ENCODE measurements around the gene CYP4F2.
"Not testable (repeated sequence)": the region's sequence is repeated elsewhere in the genome, so short reads cannot be mapped to it uniquely, and the experiment has no call there.

Gene CYP4F2, protein sequence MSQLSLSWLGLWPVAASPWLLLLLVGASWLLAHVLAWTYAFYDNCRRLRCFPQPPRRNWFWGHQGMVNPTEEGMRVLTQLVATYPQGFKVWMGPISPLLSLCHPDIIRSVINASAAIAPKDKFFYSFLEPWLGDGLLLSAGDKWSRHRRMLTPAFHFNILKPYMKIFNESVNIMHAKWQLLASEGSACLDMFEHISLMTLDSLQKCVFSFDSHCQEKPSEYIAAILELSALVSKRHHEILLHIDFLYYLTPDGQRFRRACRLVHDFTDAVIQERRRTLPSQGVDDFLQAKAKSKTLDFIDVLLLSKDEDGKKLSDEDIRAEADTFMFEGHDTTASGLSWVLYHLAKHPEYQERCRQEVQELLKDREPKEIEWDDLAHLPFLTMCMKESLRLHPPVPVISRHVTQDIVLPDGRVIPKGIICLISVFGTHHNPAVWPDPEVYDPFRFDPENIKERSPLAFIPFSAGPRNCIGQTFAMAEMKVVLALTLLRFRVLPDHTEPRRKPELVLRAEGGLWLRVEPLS

DNA sequence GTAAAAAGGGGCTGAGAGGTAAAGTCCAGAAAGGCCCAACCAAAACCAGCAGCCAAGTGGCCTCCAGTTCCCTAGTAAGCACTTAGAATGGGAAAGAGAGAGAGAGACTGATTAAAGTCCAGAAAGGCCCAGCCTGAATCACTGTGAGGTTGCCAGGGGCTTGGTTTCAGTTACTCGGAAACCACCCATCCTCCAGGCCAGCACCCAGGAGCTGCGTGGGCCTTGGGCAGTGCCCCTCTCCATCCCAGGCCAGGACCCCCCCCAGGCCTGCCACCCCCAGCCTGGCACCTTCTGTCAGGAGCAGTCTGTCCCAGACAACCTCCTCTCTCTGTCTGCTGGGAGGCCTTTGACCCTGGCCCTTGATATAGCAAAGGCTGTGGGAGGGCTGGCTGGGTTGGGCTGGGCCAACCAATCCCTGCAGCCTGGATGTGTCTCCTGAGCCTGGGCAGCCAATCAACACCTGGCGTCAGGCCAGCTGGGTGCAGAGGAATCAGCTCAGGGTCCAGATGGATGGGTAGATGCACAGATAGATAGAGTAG is at the start of gene CYP4F2:
CYP4F2 (minus strand) TSS at position 337 of the 539 bp plus-strand sequence. CDS start 463 bp downstream, outside the sequence.
- H3K4me3 ChIP-seq (ENCODE audit: low read depth, low read length) = no peak within 1 kb of the TSS
- no peak for DNase-seq (ENCODE audit: low read depth)

DNA sequence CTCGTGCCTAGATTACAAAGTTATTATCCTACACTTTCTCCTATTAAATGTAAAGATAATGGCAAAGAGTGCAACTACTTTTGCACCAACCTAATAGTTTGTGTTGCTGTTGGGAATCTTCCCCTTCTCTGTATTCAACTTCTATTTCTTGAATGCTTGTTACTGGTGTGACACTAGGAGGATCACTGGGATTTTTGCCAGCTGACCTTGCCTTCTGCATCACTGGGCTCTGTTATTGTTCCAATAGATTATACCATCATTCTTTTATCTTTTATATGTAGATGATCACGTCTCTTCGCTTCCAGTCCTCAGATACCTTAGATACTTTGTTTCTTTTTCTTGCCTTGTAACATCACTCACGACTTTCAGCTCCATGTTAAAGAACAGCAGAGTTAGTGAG is 47.4 kb upstream of the CYP4F2 start:
- no peak overlapping the region for H3K4me3 ChIP-seq (ENCODE audit: low read depth, low read length)
- DNase-seq (ENCODE audit: low read depth) = no peak

DNA sequence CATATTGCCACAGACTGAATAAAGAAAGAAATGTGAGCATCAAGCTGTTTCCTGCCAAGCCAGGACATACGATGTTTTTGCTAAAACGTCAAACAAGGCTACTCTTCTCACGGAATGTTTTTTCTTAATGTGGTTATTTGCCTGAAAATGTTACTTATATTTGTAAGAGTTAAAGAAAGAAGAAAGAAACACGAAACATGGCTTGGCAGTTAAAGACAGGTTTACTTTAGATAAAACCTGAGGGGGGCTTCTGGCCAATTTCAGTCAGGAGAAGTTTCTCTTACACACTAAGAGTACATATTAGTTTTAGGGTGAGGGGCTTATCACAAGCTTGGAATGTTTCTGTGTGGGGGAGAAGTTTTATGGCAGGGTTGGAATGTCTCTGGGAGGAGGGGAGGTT is 46.5 kb upstream of the CYP4F2 start:
- no peak for DNase-seq (ENCODE audit: low read depth)
- no peak overlapping the region for H3K4me3 ChIP-seq (ENCODE audit: low read depth, low read length)

DNA sequence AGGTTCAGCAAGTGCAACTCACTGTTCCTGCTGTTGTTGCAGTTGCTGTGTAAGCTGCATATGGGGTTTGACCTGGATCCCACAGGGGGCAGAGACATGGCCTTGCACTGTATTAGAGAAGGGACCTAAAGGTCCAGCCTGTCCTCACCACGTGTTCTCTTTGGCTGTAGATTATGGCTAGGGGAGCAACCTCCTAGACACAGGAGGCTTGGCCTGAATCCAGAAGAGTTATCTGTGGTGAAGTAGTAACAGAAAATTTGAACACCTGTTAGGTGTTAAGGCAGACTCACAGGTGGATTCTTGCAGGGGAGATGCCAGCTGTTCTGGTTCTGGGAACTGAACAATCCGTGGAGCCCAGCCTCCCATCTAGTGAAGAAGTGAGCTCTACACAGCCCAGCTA is 39.9 kb upstream of the CYP4F2 start:
- no peak overlapping the region for H3K4me3 ChIP-seq (ENCODE audit: low read depth, low read length)
- DNase-seq (ENCODE audit: low read depth) = no peak

DNA sequence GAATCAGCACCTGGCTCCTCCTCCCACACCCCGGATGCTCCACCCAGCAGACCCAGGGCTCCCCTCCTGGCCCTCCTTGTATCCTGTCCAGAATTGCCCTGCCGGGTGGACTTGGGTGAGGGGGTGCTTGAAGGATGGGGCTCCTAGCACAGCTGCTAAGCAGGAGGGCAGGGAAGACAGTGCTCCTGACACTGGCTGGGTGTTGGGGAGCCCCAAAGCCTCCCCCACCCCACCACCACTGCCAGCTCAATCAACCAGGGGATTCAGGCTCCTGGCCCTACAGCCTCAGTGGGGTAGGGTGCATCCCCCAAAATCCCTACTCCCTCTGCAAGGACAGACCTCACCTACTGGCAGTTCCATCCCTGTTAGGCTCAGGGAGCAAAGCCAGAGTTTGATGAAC is 39.1 kb upstream of the CYP4F2 start:
- no peak overlapping the region for H3K4me3 ChIP-seq (ENCODE audit: low read depth, low read length)
- no peak for DNase-seq (ENCODE audit: low read depth)

DNA sequence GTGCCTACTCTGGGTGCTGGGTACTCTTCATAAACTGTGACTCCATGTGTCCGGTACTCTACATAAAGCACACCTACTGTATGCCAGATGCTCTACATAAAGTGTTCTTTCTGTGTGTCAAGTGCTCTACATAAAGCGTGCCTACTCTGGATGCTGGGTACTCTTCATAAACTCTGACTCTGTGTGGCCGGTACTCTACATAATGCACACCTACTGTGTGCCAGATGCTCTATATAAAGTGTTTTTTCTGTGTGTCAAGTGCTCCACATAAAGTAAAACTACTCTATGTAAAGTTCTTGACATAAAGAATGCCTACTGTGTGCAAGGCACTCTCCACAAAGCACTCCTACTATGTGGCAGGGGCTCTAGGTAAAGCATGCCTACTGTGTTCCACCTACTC is 38.3 kb upstream of the CYP4F2 start:
- no peak for DNase-seq (ENCODE audit: low read depth)
- H3K4me3 ChIP-seq (ENCODE audit: low read depth, low read length) = no peak overlapping the region

DNA sequence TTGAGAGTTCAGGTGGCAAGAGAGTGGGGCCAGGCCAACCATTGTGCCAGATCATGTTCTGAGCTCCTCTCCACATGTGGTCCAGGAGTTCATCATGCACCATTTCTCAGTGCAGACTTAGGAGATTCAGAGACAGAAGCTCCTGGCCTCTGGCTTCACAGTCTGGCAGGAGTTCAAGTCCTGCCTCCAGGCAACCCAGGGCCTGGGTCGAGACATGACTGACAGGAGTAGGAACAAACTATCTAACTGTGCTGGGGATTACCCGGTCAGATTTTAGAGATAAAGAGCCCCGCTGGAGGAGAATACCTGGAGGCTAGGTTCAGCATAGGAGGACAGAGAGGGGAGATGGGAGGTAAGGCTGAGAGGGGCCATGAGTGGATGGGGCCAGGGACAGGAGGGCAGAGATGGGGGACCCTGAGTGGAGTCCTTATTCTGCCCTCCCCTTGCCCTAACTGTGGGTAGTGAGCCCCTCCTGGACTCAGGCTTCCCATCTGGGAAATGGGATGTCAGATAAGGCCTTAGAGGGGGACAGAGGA is 37.4 kb upstream of the CYP4F2 start:
- H3K4me3 ChIP-seq (ENCODE audit: low read depth, low read length) = no peak overlapping the region
- no peak for DNase-seq (ENCODE audit: low read depth)

DNA sequence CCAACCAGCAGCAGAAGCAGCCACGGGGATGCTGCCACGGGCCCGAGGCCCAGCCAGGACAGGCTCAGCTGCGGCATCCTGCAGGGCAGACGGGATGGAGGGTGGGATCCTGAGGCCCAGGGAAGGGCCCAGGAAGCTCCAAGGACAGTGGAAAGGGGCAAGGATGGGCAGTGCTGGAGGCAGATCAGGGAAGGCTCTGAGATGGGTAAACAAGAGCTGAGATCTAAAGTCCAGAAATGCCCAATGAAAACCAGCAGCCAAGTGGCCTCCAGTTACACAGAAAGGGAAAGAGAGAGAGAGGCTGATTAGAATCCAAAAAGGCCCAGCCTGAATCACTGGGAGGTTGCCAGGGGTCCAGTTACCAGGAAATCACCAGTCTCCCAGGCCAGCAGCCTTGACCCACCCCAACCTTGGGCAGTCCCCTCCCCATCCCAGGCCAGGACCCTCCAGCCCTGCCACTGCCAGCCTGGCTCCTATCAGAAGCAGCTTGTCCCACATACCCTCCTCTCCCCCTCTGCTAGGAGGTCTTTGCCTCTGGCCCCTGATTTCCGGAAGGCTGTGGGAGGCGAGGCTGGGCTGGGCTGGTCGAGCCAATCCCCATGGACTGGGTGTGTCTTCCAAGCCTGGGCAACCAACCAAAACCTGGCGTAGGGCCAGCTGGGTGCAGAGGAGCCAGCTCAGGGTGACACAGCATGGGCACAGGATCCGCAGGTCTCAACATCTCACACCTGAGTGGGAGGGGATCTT is 36.6 kb upstream of the CYP4F2 start, which contains the start of gene CYP4F11:
CYP4F11 (minus strand) TSS at position 198 of the 747 bp plus-strand sequence; CDS start at position 77, 121 bp downstream.
- no peak for DNase-seq (ENCODE audit: low read depth)
- no peak within 1 kb of the TSS for H3K4me3 ChIP-seq (ENCODE audit: low read depth, low read length)

DNA sequence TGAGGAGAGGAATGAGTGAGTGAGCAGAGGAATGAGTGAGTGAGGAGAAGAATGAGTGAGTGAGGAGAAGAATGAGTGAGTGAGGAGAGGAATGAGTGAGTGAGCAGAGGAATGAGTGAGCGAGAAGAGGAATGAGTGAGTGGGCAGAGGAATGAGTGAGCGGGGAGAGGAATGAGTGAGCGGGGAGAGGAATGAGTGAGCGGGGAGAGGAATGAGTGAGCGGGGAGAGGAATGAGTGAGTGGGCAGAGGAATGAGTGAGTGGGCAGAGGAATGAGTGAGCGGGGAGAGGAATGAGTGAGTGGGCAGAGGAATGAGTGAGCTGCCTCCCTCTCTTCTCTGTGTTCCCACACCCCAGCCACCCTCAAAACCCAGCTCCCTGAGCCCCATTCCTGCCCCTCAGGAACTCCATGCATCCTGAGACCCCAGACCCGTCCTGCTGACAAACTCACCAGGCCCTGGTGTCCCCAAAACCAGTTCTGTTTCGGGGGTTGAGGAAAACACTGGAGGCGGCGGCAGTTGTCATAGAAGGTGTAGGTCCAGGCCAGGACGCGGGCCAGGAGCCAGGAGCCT is 36.0 kb upstream of the CYP4F2 start:
- H3K4me3 ChIP-seq (ENCODE audit: low read depth, low read length); DNase-seq (ENCODE audit: low read depth): not testable (repeated sequence)

DNA sequence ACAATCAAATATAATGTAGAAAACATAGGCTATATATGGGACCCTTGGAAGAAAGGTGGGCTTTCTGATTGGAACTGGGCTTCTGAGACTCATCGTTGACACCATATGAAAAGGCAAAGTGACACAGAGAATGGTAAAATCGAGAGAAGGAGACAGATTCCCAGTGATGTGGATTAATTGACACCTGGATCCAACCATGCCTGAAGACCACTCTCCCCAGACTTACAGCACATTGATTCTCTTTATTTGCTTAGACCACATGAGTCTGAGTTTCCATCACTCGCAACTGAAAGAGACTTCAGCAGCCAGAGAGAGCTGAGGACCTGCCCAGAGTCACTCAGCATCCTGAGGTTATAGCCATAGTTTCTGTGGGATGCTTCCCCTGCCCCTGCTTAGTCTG is 30.4 kb upstream of the CYP4F2 start:
- no peak overlapping the region for H3K4me3 ChIP-seq (ENCODE audit: low read depth, low read length)
- DNase-seq (ENCODE audit: low read depth) = no peak

DNA sequence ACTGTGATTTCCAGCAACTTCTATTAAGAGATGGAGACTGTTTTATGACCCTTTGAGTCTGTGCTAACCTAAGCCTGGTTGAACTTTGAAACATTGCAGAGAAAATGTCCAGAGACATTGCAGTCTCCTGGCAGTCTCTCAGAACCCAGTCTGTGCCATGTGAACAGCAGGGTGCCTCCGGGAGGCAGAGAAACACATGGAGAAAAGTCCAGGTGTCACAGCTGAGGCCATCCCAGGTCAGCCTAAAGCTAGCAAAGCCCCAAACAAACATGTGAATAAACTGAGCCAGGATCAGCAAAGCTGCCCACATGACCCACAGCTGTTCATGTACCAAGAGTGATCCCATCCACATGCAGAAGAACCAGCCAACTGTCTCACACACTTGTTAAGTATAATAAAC is 28.6 kb upstream of the CYP4F2 start:
- DNase-seq (ENCODE audit: low read depth) = no peak

DNA sequence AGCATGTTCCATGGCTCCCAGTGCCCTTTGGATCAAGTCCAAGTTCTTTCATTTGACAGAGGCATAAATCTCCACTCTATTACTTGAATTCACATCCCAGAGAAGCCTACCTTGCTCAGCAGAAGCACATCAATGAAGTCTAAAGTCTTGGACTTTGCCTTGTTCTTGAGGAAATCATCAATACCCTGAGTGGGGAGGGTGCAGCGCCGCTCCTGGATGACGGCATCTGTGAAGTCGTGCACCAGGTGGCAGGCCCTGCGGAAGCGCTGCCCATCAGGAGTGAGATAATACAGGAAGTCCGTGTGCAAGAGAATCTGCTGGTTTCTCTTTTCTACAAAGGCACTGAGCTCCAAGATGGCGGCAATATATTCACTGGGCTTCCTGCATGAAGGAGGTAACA is 25.8 kb upstream of the CYP4F2 start:
- no peak for DNase-seq (ENCODE audit: low read depth)
- no peak overlapping the region for H3K4me3 ChIP-seq (ENCODE audit: low read depth, low read length)

More for the DNA sequence above, 28.6 kb upstream of the CYP4F2 start:
- H3K4me3 ChIP-seq (ENCODE audit: low read depth, low read length) = no peak overlapping the region

DNA sequence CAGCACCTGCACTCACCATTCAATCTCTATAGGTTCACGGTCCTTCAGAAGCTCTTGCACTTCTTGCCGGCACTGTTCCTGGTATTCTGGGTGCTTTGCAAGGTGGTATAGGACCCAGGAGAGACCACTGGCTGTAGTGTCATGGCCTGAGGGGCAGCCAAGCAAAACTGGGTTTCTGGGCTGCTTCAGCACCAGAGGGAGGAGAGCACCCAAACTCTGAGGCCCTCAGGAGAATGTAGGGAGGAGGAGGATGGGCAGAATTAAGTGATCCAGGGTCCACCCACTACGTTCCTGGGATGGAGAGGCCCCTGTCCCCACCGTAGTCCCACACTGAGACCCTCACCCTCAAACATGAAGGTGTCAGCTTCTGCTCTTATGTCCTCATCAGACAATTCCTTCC is 24.1 kb upstream of the CYP4F2 start:
- no peak for DNase-seq (ENCODE audit: low read depth)
- H3K4me3 ChIP-seq (ENCODE audit: low read depth, low read length) = no peak overlapping the region

DNA sequence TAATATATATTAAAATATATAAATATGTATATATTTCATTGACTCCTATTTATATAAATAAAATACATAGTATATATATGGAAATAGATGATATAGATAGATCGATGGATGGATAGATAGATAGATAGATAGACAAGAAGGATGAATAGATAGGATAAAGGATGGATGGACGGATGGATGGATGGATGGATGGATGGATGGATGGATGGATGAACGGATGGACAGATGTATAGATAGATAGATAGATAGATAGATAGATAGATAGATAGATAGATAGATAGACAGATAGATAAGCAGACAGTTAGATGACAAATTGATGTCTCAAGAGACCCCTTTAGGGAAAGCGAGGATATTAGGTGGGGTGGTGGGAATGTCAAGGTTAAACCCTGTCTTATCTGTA is 21.4 kb upstream of the CYP4F2 start:
- no peak overlapping the region for H3K4me3 ChIP-seq (ENCODE audit: low read depth, low read length)
- no peak for DNase-seq (ENCODE audit: low read depth)

DNA sequence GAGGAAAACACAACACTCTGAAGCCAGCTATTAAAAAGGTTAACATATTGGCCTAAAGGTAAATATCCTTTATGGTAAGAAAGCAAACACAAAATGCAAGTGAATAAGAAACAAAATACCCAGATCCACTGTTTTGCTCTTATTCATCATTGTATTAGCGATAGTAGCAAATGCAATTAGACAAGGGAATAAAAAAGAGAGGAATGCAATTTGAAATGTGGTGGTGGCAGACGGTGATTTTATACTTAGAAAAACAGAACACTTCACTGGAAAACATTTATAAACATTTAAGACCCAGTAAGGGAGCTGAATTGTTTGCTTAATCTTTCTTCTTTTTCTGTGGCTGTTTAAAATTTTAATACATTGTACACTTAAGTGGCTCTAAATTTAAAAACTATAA is 17.2 kb upstream of the CYP4F2 start:
- H3K4me3 ChIP-seq (ENCODE audit: low read depth, low read length) = no peak overlapping the region
- no peak for DNase-seq (ENCODE audit: low read depth)

DNA sequence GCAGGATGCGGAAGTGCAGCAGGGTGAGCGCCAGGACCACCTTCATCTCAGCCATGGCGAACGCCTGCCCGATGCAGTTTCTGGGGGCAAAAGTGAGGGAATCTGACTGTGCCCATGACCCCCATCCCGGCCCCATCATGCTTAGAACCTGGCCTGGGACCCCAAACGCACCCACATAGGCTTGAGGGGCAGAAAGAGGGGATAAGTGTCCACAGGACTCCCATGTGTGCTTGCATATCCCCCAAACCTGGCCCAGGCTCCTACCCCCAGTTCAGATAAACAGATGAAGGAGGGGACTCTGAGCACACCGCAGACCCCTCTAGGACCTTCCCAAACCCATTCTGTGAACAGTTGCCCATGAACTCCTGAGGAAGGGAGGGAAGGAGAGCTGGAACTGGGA is 16.0 kb upstream of the CYP4F2 start:
- no peak overlapping the region for H3K4me3 ChIP-seq (ENCODE audit: low read depth, low read length)
- DNase-seq (ENCODE audit: low read depth) = no peak

DNA sequence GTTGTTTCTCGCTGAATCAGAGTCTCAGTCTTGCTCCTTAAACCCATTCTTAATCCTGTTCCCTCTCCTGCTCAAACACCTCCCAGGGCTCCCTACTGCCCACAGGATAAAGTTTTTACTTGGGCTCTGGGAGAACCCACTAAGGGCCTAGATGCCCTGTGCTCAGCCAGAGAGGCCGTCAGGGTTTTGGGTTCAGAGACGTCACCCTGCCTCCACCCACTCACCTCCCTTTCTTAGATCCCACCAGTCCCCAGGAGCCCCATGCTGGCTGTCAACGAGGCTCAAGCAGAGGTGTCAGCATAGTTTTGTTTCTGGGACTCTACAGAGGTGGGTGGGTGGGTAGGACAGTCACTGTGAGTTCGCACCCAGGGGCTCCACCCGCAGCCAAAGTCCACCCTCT is 15.5 kb upstream of the CYP4F2 start:
- no peak for DNase-seq (ENCODE audit: low read depth)

DNA sequence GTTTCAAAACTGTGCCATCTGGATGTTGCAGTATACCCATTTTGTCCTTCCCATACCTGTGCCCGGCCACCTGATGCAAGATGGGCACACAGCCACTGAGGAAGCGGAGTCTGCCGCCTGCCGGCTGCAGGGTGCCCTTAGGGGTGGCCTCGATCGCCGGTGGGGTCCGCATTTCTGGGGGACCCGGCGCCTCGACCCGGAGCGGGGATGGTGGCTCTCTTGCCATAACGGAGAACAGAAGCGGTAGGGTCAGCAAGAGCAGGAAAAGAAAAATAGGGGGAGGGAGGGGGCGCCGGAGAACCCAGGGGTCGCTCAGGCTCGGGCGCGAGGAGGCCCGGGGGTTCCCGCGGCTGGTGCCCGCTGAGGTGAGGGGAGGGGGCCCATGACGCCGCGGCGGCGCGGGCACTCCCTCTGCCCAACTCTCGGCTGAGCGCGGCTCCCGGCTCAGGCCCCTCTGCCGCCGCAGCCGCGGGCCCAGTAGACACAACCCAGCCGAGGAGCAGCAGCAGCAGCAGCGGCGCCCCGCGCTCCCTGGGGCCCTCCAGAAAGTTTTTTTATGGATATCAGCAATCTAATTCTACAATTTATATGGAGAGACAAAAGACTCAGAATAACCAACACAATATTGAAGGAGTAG is 13.8 kb upstream of the CYP4F2 start:
- DNase-seq (ENCODE audit: low read depth) = no peak
- H3K4me3 ChIP-seq (ENCODE audit: low read depth, low read length) = no peak overlapping the region

More for the DNA sequence above, 15.5 kb upstream of the CYP4F2 start:
- H3K4me3 ChIP-seq (ENCODE audit: low read depth, low read length) = no peak overlapping the region

DNA sequence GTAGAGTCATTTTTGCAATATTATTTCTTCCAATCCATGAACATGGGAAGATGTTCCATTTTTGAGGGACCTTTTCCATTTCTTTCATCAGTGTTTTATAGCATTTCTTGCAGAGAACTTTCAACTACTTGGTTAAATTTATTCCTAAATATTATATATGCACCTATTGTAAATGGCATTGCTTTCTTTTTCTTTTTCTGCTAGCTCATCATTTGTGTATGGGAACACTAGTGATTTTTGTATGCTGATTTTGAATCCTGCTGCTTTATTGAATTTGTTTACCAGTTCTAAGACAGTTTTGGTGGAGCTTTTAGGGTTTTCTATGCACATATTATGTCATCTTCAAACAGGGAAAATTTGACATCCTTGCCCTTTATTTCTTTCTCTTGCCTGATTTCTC is 7.2 kb upstream of the CYP4F2 start:
- H3K4me3 ChIP-seq (ENCODE audit: low read depth, low read length) = no peak overlapping the region
- no peak for DNase-seq (ENCODE audit: low read depth)
